SH-SY5Y (cell line): ENCODE results near the gene LNX2.

Source experiments
- GATA2 ChIP-seq: IDR thresholded peaks from 2 replicates; pipeline ENCODE4 v1.6.1; 2011; ENCODE audit warnings: mild to moderate bottlenecking, low read depth, low read length
- GATA3 ChIP-seq: IDR thresholded peaks from 2 replicates; pipeline ENCODE4 v1.6.1; 2011; ENCODE audit warnings: low read depth, mild to moderate bottlenecking, low read length, moderate library complexity

Gene LNX2

DNA sequence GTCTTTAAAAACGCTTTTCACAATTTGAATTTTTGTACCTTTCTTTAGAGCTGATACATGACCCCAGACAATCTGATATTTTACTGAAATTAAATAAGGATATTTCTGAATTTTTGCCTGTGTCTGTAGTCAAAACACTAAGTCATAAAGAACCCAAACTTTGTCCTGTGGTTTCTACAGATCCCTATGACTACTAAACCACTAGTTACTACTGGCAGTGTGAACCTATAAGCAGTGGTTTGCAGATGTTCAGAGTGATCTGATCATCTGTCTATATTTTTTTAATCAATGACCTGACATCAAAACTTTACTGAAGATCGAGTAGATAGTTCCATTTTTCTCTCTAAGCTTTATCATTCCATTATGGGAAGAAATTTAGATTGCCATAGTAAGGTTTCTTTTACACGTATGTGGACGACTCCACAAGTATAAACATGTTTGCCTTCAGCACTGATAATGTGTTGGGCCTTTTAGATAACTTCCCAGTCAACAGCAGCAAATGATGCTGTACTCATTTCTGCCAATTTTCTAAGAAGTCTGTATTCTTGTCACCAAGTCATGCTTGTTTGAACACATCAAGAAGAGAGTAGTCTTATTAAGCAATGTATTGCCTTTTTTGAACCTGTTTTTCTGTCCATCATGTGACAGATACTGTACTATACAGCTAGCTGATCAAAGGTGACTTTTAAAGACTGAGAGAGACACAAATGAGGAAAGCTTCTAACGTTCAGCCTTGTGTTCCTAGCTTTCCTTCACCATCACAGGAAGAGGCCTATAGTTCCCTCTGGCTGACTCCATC is 23.2 kb upstream of the LNX2 start:
- TF ChIP-seq GATA3 (no peak), GATA2 (no peak)

GRCh38 chr13:27641711-27642502 is 21.6 kb upstream of the LNX2 start:
- TF ChIP-seq GATA2: no peak
- no peak for TF ChIP-seq GATA3

GRCh38 chr13:27639186-27639585 is 18.9 kb upstream of the LNX2 start:
- no peak for TF ChIP-seq GATA3
- no peak for TF ChIP-seq GATA2

DNA sequence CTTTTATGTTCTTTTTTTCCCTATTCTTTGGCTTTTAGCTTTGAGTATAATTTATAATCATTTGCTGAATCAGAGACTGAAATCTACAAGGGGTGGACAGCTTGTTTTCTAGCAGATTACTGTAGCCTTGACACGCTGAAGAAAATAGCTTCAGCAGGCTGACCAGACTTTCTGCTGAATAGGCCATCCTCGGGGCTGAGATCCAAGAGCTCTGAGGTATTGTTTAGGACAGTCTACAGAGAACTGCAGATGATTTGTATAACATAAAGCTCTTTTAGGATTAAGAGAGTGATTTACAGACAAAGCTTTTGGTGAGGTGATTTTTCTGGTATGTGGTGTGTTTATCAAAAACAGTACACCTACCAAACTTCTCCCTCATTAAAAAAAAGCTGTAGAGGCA is 18.2 kb upstream of the LNX2 start:
- TF ChIP-seq GATA2 (no peak), GATA3 (no peak)

GRCh38 chr13:27638001-27638400 is 17.7 kb upstream of the LNX2 start:
- no peak for TF ChIP-seq GATA2
- TF ChIP-seq GATA3: no peak

GRCh38 chr13:27637289-27637626 is 16.9 kb upstream of the LNX2 start:
- TF ChIP-seq GATA3 (no peak), GATA2 (no peak)

- TF ChIP-seq GATA3 (no peak), GATA2 (no peak)
Measured at GRCh38 chr13:27636589-27637288, 16.4 kb upstream of the LNX2 start.

DNA sequence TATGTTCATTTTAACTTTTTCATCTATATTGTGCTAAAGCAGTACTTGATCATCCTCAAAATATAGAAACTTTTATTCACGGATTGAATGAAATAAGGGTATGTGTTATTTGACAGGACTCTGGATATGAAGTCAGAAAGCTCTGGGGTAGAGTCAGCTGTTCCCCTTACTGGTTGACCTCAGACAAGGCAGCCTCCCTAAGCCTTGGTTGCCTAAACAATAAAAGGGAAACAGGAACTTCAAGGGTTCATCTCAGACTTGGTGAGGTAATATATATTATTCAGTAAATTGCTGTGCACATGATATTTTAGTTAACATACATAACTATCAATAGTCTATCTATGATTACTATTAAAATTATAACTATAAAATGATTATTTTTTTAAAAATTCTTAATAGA is 14.9 kb upstream of the LNX2 start:
- TF ChIP-seq GATA3: no peak
- TF ChIP-seq GATA2: no peak

- TF ChIP-seq GATA3 (no peak), GATA2 (no peak)
Measured at GRCh38 chr13:27634791-27635190, 14.5 kb upstream of the LNX2 start.

- no peak for TF ChIP-seq GATA3
- no peak for TF ChIP-seq GATA2
Measured at GRCh38 chr13:27634231-27634630, 13.9 kb upstream of the LNX2 start.

DNA sequence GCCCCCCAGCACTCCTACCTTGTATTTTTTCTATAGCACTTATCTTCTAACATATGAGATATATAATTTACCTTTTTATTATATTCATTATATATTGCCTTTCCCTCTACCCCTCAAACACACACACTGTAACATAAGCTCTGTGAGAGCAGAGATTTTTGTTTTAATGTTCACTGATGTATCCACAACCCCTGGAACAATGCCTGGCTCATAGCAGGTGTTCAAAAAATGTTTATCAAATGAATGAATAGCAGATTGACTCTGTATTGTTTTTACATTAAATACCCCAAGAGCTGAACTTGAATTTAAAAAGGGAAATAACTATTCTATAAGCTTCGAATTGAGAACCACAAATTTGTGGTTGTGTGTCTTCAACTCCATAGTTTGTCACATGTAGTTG is 12.3 kb upstream of the LNX2 start:
- TF ChIP-seq GATA3 (no peak), GATA2 (no peak)

DNA sequence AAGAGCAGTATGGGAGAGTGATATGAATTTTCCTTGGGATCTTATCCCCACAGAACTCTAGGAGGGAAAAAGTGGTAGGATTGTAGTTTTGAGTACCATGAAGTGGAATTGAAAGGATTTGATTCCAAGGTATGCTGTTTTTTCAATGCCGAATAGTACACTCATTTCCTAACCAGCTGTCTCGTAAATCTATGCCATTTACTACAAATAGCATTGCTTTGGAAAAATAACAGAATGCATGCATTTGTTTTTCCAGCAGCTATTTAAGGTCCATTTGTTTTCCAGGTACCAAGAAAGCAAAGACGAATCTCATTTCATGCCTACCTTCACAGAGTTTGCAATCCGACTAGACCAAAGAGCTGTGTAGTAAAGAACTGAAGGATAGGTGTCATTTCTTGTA is 11.9 kb upstream of the LNX2 start:
- TF ChIP-seq GATA3 (no peak), GATA2 (no peak)

DNA sequence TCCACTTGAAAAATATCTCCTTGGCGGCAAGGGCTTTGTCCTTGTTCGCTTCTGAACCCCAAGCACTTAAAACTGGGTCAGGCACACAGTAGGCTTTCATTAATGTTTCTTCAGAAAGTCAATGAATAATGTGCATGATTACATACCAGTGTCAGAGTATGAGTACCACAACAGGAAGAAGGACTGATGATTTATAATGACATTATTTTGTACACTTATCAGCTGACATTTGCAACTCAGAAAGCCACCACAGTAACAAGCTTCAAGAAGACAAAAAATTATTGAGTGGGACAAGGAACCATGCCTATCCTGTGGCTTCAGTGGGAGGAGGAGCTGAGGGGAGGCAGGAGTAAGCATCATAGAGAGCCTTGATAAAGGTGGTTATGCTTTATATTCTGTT is 11.3 kb upstream of the LNX2 start:
- TF ChIP-seq GATA2: no peak
- TF ChIP-seq GATA3: no peak

- no peak for TF ChIP-seq GATA2
- no peak for TF ChIP-seq GATA3
Measured at GRCh38 chr13:27631156-27631555, 10.8 kb upstream of the LNX2 start.
